ENCODE measurements around the gene UBE2Q1. TPM values are rescaled to one million over a fixed set of nuclear protein-coding genes. Genes with fewer than 3 reads are reported as not detected.

The UBE2Q1 gene
- polyA plus RNA-seq, 1 donor: 64.5 TPM

DNA sequence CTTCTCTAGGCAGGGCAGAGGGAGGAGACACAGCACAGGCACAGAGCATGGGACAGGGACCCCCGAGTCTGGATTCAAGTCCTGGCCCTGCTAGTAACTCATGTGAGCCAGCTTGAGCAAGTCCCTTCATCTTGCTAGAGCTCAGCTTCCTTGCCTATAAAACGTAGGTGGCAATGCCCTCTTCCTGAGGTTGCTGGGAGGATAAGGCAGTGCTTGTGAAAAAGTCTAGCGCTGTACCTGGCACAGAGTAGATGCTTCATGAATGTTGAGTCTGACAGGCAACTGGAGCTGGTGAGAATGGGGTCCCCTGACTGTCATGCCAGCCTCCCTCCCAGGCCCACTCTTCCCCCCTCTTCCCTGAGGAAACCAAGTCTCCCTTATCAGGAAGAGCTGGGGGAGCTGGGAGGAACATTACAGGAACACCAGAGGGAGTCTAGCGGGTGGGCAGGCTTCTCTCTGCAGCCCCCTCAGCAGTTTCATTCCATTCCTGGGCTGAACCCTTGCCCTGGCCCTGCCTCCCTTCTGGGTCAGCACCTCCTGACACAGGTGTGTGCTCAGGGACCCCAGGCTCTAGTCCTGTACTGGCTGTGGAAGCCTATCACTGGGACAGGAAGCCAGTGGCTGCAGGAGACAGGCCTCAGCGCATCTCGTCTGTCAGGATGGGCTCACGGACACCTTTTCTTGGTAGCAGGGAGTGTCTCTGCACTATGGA, 19.0 kb upstream of the UBE2Q1 start:
- DNase-seq (ENCODE audit: low read depth): no peak

DNA sequence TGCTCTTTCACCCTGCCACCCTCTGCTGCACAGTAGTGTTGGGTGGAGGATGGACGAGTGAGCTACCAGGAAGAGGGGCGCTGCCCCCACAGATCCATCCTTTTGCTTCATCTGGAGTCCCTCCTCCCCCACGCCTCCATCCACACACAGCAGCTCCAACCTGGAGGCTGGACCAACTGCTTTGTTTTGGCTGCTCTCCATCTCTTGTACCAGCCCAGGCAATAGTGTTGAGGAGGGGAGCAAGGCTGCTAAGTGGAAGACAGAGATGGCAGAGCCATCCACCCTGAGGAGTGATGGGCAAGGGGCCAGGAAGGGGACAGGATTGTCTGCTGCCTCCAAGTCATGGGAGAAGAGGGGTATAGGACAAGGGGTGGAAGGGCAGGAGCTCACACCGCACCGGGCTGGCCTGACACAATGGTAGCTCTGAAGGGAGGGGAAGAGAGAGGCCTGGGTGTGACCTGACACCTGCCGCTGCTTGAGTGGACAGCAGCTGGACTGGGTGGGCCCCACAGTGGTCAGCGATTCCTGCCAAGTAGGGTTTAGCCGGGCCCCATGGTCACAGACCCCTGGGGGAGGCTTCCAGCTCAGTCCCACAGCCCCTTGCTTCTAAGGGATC, 17.6 kb upstream of the UBE2Q1 start:
- DNase-seq (ENCODE audit: low read depth): no peak

DNA sequence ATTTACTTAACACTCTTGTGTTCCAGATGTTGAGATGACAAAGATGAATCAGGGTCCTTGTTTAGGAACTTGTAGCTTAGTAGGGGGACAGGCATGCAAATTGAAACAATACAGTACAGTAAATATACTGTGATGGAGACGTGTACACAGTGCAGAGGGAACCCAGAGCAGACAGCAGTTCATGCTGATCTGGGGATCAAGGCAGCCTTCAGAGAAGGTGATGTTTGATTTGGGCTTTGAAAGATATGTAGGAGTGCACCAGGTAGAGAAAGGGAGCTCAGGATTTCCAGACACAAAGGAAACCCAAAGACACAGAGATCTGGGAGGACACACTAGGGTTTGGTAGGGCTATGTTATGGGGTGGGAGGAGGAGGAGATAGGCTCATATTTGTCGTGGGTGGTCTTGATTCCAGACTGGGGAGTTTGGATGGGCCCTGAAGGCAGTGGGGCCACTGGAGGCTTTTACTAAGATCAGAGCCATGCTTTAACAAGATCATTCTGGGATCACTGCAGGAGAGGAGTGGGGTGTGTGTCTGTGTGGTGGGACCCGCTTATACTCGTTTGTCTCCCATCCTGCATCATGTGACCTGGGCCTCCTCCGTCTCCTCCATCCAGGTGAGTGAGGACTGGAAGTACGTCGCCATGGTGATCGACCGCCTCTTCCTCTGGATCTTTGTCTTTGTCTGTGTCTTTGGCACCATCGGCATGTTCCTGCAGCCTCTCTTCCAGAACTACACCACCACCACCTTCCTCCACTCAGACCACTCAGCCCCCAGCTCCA, 16.9 kb upstream of the UBE2Q1 start:
- DNase-seq (ENCODE audit: low read depth): no peak

DNA sequence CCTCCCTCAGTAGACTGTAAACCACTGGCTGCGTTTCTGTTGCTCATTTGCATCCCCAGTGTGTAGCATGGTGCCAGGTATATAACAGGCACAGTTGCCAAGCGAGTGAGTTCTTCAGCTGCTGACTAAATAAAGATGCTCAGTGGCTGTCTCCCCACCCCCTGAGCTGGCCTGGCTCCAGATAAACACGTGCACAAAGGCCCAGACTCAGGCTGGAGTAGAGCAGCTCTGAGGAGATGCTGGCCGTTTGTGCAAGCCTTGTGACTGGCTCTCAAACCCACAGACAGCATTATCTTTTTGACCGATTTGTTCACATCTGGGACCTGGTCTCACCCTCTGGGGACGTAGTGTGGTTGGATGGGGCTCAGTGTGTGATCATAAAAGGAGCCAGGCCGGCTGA, 16.3 kb upstream of the UBE2Q1 start:
- DNase-seq (ENCODE audit: low read depth): no peak

DNA sequence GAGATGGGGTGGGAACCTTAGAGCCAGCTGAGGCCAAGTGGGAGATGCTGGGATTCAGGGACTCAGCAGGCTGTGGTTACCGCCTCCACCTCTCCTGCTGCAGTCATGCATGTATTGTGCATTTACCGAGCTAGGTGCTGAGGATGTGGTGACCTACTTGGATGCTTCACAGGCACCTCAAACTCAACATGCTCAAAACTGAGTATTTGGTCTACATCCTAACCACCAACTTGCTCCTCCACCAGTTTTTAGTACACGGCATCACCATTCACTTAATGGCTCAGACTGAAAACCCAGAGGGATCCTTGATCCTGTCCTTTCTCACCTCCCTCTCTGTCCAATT, 14.7 kb upstream of the UBE2Q1 start:
- no peak for DNase-seq (ENCODE audit: low read depth)

DNA sequence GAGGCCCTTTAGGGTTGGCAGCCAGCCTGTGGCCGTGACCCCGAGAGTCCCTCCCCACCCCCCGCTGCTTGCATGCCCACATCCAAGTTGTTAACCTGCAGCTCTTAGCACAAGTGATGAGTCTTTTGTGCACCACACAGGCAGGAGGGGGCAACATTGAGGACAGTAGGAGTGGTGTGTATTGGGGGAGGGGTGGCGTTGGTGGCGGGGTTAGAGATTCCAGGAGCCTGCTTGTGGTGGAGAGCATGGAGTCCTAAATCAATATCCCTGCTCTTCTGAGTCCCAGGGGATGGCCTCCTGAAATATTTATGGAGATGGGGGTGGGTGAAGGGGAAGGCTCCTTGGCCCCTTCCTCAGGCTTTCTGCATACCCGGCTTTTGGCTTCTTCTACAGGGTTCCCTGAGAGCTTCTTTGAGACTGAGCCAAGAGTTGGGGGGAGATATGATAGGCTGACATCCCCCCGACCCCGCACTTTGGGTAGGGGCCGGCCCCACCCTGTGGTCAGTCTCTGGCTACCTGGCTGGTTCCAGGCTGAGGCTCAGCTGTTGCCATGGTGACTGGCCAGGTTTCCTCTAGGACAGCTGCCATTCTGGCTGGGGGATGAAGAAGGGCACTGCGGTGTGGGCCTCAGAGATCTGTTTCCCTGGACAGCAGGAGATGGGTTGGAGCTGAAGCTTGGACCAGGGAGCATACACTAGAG, 14.2 kb upstream of the UBE2Q1 start:
- no peak for DNase-seq (ENCODE audit: low read depth)

DNA sequence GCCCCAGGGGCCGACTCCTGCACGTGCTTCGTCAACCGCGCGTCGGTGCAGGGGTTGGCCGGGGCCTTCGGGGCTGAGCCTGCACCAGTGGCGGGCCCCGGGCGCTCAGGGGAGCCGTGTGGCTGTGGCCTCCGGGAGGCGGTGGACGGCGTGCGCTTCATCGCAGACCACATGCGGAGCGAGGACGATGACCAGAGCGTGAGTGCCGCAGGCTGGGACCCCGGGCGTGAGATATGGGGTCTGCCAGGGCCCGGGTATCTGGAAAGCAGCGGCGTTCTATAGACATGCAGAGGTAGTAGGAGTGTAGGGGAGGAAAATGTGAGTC, 13.5 kb upstream of the UBE2Q1 start:
- no peak for DNase-seq (ENCODE audit: low read depth)

DNA sequence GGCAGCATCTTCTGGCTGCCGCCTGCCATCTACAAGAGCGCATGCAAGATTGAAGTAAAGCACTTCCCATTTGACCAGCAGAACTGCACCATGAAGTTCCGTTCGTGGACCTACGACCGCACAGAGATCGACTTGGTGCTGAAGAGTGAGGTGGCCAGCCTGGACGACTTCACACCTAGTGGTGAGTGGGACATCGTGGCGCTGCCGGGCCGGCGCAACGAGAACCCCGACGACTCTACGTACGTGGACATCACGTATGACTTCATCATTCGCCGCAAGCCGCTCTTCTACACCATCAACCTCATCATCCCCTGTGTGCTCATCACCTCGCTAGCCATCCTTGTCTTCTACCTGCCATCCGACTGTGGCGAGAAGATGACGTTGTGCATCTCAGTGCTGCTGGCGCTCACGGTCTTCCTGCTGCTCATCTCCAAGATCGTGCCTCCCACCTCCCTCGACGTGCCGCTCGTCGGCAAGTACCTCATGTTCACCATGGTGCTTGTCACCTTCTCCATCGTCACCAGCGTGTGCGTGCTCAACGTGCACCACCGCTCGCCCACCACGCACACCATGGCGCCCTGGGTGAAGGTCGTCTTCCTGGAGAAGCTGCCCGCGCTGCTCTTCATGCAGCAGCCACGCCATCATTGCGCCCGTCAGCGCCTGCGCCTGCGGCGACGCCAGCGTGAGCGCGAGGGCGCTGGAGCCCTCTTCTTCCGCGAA, 12.9 kb upstream of the UBE2Q1 start:
- no peak for DNase-seq (ENCODE audit: low read depth)

DNA sequence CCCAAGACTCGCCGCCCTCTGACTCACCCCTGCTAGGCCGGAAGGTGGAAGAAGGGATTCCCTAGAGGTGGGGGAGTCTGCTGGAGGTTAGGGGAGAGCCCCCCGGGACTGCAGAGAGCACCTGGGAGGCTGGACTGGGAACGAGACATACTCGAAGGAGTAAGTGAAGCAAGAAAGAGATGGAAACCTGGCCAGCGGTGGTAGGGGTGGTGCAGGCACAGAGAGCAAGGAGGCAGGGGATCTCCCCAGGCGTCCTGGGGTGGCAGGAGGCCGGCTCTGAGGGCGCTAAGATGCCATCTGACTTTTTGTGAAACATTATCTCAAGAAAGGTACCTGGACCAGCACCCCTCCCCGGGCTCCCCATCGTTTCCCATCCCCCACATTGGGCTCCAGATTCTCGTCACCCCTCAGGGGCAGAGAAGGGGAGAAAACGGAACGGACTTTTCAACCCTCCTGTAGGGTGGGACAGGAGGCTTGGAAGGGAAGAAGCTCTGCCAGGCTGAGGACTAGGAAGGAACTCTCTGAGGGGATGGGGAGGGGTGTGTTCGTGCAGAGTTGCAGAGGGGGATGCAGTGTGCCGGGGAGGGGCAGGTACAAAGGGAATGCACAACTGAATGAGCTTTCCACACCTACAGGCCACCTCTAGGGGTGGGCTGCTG, 9.8 kb upstream of the UBE2Q1 start:
- no peak for DNase-seq (ENCODE audit: low read depth)

DNA sequence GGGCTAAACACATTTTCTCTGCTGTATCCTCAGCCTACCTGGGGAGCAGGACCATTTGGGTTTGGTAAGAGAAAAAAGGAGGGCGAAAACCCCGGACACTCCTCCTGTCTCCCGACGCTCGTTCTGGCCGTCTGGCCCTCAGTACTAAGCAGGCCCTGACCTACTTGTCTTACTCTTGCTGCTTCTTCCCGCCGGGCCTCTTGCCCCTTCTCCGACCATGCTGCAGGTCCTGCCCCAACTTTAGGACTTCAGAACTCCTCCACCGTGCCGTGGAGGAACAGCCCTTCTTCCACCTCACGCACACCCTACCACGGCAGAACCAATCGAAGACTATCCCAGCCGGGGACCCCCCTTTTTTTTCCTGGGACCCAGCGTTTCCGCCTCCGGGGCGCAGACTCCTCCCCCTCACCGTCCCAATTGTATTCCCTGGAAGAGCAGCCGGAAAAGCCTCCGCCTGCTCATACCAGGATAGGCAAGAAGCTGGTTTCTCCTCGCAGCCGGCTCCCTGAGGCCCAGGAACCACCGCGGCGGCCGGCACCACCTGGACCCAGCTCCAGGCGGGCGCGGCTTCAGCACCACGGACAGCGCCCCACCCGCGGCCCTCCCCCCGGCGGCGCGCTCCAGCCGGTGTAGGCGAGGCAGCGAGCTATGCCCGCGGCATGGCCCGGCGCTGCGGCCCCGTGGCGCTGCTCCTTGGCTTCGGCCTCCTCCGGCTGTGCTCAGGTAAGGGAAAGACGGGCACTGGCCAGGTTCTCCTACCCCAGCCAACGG, 9.1 kb upstream of the UBE2Q1 start, which contains the start of gene CHRNB2:
Gene CHRNB2, plus strand, starts transcription at position 393 of the 771 bp plus-strand sequence. Its CDS starts 267 bp downstream, at position 660.
- no peak for DNase-seq (ENCODE audit: low read depth)

DNA sequence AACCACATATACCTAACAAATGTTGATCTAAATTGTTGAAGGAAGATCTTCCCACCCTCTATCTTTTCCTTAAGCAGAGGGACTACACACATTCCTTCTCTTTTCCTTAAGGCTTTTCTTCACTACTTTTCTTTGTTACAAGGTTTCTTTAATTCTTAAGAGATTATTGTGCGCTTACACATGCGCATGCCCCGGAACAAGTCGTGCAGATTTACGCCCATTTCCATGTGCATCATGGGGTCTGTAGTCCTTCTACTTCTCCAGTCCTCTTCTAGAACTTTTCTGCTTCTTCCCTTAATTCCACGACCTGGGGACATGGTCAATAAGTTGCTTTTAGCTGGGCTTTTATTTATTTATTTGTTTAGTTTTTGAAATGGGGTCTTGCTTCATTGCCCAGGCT, 7.4 kb upstream of the UBE2Q1 start:
- no peak for DNase-seq (ENCODE audit: low read depth)

DNA sequence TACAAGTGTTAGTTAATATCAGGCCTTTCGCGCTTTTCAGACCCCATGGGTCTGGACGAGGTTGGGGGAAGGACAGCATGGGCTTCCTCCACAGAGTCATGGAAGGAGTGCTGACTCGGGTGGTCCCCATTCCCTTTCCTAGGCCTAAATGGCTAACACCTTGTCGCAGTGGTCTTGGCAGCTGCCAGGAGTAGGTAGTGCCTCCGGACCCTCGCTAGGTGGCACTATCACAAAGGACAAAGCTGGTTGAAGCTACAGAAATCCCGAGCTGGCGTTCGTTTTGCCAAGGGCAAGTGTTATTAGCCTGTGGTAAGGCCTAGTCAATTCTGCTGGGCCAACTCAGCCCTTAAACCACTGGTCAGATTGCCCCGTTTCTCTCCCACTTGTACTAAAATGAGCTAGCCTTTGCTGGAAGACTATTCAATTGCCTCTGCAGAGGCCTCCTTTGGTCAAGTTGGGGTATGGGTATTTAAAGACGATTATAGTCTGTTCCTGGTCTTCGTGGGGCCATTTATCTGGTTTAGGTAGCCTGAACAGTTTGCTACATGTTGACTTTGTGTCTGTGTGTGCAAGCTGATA, 1.1 kb upstream of the UBE2Q1 start:
- DNase-seq (ENCODE audit: low read depth): peak; percentile 76

DNA sequence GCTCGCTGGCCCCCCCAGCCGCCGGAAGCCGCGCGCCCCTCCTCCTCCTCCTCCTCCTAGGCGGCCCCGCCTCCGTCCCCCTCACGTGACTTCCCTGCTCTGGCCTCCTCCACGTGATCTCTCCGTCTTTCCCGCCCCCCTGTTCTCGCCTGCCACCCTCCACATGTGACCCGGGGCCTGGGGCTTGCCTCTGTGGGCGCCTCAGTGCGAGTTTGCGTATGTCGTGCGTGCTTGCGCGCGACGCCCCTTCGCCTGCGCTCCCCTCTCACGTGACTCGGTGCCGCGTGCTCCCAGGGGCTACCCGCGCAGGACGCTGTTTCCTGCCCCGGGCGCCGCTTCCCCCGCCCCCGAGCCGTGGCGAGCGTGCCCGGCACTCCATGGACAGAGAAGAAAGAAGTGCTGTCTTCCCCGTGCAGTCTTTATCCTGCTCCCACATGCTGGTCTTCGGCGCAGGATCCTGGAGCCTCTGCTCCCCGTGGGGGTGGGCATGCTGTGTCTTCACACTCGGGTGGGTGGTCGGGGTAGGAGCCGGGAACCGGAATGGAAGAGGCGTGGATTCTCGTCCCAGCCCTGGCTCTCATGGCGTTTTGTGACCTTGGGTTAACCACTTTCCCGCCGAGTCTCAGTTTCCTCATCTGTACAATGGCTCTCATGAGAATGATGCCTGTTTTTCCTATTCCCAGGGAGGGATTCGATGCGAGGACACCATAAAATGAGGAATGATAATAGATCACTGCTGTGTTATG, 431 bp upstream of the UBE2Q1 start:
- peak; percentile 94 for DNase-seq (ENCODE audit: low read depth)

DNA sequence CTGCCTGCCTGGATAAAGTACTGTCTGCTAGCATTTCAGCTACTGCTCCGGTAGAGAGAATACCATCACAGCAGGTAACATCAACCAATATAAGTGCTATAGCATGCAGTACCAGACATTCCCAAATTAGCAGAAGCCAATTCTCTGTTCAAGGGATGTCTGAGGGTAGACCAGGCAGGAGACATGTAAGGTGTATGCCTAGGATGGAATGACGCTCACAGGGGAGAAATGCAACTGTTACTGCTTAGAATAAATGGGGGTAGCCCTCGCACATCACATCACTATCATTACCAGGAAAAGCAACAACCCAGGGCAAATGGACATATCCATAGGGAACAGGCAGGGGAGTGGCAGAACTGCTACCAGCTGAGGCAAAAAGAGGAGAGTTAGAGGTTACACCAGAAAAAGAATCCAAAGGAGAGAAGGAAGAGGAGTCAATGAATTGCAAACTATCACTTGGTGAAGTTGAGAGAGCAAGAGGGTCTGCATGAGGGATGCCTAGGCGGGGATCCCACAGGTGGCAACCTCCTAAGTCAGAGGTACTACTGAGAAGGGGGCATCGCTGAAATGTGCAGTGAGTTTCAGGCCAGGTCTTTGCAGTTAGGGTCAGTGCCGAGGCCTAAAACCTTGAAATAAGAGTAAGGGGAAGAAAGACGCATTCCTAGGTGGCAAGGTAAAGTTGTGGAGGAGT, 1.1 kb downstream of the UBE2Q1 start:
- DNase-seq (ENCODE audit: low read depth): no peak

DNA sequence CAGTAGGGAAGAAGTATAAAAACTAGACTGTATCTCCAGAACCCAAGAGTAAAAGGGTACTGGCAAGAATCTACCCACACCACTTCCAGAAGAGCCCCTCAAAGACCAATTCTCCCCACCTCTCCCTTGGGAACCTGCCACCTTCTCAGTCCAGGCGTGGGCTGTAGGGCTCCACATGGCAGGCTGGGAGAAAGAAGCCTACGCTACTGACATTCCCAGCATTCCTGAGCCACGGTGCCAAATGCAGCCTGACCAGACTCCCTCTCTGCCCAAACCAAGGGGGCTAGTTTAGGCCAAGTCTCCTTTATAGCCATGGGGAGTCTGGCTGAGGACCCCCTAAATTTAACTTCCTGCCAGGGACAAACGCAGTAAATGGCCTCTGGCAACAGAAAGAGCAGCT, 2.0 kb downstream of the UBE2Q1 start:
- no peak for DNase-seq (ENCODE audit: low read depth)

DNA sequence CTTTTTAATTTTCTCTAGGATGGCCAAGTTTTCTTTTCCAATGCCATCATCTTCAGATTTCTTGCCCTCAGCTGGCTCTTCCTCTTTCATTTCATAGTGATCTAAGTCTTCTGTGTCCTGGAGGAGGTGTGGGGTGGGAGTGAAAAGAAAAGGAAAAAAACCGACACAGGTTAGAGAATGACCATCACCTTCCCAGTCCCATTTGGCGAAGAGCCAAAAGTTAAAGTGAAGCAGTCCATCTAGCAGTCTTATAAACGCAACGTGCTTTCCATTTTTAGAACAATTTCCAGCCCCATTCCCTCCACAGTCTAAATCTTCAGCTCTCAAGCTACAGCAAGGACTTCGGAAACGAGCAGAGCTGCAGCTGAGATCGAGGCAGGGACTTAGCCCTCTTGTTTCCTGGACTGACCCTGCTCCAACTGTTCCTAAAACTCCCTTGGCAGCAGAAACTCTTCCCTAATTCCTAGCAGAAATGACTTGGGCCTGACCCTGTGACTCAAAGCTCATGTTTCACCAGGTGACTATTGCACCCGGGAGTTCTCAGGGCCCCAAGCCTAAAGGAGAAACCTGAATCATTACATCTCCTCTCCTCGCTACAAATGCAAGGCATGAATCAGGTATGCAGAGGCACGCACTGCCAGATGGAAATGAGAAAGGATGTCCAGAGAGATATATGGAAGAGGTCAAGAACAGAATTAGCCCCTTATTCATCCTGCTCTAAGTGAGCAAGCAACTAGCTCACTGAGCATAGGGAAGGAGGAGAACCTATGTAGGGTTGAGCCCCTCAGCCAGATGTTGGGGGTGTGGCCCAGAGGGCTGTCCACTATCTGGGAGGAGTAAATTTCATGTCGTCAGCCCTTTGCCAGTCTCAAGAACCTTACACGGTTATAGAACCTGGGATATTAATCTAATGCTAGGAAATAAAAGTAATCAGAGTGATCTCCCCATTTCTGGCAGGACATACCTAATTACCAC, 5.1 kb downstream of the UBE2Q1 start:
- no peak for DNase-seq (ENCODE audit: low read depth)

DNA sequence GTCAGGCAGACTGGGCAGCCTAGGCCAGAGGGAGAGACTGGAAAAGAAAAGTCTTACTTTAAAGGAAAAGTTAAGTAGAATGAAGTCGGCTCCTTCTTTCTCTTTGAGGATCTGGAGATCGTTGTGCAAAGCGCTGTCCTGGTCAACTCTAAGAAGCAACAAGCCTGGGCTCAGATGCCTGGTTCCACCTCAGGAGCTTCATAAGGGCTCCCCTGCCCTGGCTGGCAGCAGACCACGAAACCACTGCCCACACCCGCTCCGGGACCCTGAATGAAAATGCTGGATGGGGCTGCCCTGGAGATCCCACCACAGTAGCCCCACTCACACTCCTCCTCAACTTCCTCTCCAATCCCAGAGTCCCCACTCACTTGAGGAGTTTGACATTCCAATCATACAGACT, 6.4 kb downstream of the UBE2Q1 start:
- no peak for DNase-seq (ENCODE audit: low read depth)

DNA sequence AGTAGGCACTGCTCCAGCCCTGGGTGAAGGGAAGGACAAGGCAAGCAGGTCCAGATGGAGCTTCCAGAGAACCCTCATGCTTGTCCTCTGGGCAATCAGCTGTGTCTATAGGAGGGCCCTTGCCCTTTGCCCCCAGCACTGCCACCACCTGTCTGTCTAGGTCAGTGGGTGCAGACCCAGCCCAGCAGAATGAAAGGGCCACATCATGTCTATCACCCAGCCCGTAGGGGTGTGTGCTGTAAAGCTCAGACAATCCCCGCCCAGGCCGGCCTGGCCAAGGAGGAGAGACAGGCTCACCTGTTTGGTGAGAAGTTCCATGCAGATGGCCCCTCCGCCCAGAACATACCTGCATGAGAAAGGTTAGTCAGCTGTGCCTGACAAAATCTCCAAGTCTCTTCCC, 7.0 kb downstream of the UBE2Q1 start:
- no peak for DNase-seq (ENCODE audit: low read depth)

Measured in forelimb muscle (tissue), 1 donor.